HepG2 (cell line): ENCODE data around the gene ZNF561. TPM values are rescaled to one million over a fixed set of nuclear protein-coding genes. Genes with fewer than 3 reads are reported as not detected.

Source experiments
- ARNTL ChIP-seq: sonication (generic); formaldehyde crosslinking; IDR thresholded peaks from 2 replicates; pipeline ENCODE4 v1.4.0; 2020; ENCODE audit warnings: mild to moderate bottlenecking, missing genetic modification reagents
- CTCF ChIP-seq: sonication (generic); formaldehyde crosslinking; IDR thresholded peaks from 2 replicates; pipeline ENCODE4 v1.5.0; 2020; ENCODE audit warnings: mild to moderate bottlenecking, missing genetic modification reagents, moderate library complexity
- GABPB1 ChIP-seq: IDR thresholded peaks from 2 replicates; pipeline ENCODE4 v1.6.1; 2016; ENCODE audit warnings: mild to moderate bottlenecking, missing genetic modification reagents, moderate library complexity, missing compliant biosample characterization
- MED1 ChIP-seq: sonication (generic); formaldehyde crosslinking; IDR thresholded peaks from 2 replicates; pipeline ENCODE4 v1.4.0; 2020; ENCODE audit warnings: missing genetic modification reagents
- NFATC3 ChIP-seq: sonication (generic); formaldehyde crosslinking; IDR thresholded peaks from 2 replicates; pipeline ENCODE4 v1.5.1; 2020; ENCODE audit warnings: mild to moderate bottlenecking, missing genetic modification reagents
- NFIC ChIP-seq: IDR thresholded peaks from 2 replicates; pipeline ENCODE4 v1.6.1; 2012; ENCODE audit warnings: mild to moderate bottlenecking, low read length, inconsistent platforms
- NPAS2 ChIP-seq: sonication (generic); formaldehyde crosslinking; IDR thresholded peaks from 2 replicates; pipeline ENCODE4 v1.8.0; 2022; ENCODE audit warnings: mild to moderate bottlenecking, missing genetic modification reagents, borderline replicate concordance
- PLSCR1 ChIP-seq: sonication (generic); formaldehyde crosslinking; IDR thresholded peaks from 2 replicates; pipeline ENCODE4 v1.5.0; 2020; ENCODE audit warnings: missing genetic modification reagents, mild to moderate bottlenecking, borderline replicate concordance
- POGK ChIP-seq: sonication (generic); formaldehyde crosslinking; conservative IDR thresholded peaks from 2 replicates; pipeline ENCODE4 v1.8.0; 2022; ENCODE audit warnings: mild to moderate bottlenecking, moderate library complexity, missing genetic modification reagents
- TCF7 ChIP-seq: sonication (generic); IDR thresholded peaks from 2 replicates; pipeline ENCODE4 v1.6.1; 2016; ENCODE audit warnings: antibody characterized with exemption, low read depth
- ZBTB39 ChIP-seq: sonication (generic); formaldehyde crosslinking; IDR thresholded peaks from 2 replicates; pipeline ENCODE4 v1.5.0; 2020; ENCODE audit warnings: missing genetic modification reagents
- ZNF225 ChIP-seq: sonication (generic); formaldehyde crosslinking; IDR thresholded peaks from 2 replicates; pipeline ENCODE4 v1.4.0; 2020; ENCODE audit warnings: mild to moderate bottlenecking, missing genetic modification reagents
- ZNF263 ChIP-seq: sonication (generic); formaldehyde crosslinking; IDR thresholded peaks from 2 replicates; pipeline ENCODE4 v1.4.0; 2020; ENCODE audit warnings: missing genetic modification reagents
- ZNF879 ChIP-seq: sonication (generic); formaldehyde crosslinking; IDR thresholded peaks from 2 replicates; pipeline ENCODE4 v1.8.1; 2023; ENCODE audit warnings: missing genetic modification reagents
- polyA plus RNA-seq, 8 experiments: library from polyadenylated mRNA; depleted of rRNA in 3 of 8; stranded (reverse) in 7 of 8; unstranded in 1 of 8; fragments of >200 nt; fragmentation: Illumina TruSeq in 4 of 8; extraction: Trizol in 4 of 8; gene quantifications; 2 replicates each; pipeline versions ENCODE4 v1.2.1 to v1.2.3, GENCODE V29; 2011 to 2016; ENCODE audit warnings: low read depth in 4 of 8, missing spikeins in 1 of 8, mixed read lengths in 1 of 8; ENCODE audit not compliant: insufficient read depth in 1 of 8
- total RNA-seq, 5 experiments: library from RNA; depleted of rRNA; stranded (reverse); fragments of >200 nt; fragmentation: Illumina TruSeq; extraction: Trizol; gene quantifications; 2 replicates each; pipeline ENCODE4 v1.2.3, GENCODE V29; 2016; ENCODE audit warnings: low read depth in 1 of 5
- TF ChIP-seq, protein P1 (sequence below): sonication (generic); formaldehyde crosslinking; IDR thresholded peaks from 2 replicates; pipeline ENCODE4 v1.5.1; 2020; ENCODE audit warnings: missing genetic modification reagents, mild to moderate bottlenecking, borderline replicate concordance
- TF ChIP-seq, protein P2 (sequence below): sonication (generic); formaldehyde crosslinking; IDR thresholded peaks from 2 replicates; pipeline ENCODE4 v1.5.0; 2020; ENCODE audit warnings: mild to moderate bottlenecking, missing genetic modification reagents, borderline replicate concordance

The ZNF561 gene
- total and polyA plus RNA-seq, 2 of the 13 experiments (the other 11 are each of a cell fraction or from before 2014, with no cell fraction given): 19.8 to 35.1 TPM

DNA sequence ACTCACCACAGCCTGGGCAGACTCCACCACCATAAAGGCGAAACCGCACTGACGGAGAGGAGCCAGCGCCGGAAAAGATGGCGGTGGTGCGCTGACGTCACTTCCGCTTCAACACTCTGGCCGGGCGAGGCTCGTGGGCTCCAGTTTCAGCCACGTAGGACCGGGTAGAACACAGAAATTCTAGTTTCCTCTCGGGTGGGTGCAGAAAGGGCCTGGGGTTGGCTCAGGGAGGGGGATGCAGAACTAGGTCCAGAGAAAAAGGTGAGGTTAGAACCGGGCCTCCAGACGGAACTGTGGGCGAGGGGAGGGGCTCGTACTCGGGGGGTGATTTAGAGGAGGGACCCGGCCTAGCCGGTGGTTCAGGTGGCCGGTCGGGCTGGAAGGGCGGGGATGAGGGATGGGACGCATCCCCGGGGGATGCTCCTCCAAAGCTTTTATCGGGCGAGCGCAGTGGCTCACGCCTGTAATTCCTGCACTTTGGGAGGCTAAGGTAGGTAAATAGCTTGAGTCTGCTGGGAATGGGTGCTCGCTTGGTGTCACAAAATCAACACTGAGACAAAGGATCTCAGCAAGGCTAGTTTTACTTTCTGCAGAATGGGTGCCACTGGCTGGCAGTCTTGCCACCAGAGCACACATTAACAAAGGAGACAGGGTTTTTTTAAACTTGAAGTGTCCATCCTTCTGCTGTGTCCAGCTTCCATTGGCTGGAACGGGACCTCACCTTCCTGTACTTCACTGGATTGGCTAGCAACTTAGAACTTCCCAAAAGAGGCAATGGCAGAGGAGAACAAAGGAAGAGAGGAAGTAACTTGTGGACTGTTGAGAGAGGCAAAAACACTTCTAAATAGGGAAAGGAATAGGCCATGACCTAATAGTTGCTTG, at the start of gene ZNF561 (continued):
- TF ChIP-seq, protein P1, sequence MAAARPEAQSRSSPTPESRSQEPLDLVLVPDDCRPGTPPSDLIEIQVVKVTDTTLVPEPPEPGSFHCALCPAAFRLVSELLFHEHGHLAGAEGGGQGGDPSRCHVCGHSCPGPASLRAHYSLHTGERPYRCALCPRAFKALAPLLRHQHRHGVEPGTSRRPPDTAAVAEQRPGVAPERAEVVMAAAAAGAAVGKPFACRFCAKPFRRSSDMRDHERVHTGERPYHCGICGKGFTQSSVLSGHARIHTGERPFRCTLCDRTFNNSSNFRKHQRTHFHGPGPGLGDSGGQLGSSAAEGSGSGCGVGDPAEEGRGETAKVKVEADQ (CRISPR knock-in tag): peak; percentile 58; the same call in 1 of the 2 replicates
- no peak for TF ChIP-seq ZBTB39
- peak; percentile 14 for TF ChIP-seq CTCF (CRISPR knock-in tag)
- no peak for TF ChIP-seq NFIC
- TF ChIP-seq GABPB1 (CRISPR knock-in tag): peak; percentile 97
- TF ChIP-seq, protein P2, sequence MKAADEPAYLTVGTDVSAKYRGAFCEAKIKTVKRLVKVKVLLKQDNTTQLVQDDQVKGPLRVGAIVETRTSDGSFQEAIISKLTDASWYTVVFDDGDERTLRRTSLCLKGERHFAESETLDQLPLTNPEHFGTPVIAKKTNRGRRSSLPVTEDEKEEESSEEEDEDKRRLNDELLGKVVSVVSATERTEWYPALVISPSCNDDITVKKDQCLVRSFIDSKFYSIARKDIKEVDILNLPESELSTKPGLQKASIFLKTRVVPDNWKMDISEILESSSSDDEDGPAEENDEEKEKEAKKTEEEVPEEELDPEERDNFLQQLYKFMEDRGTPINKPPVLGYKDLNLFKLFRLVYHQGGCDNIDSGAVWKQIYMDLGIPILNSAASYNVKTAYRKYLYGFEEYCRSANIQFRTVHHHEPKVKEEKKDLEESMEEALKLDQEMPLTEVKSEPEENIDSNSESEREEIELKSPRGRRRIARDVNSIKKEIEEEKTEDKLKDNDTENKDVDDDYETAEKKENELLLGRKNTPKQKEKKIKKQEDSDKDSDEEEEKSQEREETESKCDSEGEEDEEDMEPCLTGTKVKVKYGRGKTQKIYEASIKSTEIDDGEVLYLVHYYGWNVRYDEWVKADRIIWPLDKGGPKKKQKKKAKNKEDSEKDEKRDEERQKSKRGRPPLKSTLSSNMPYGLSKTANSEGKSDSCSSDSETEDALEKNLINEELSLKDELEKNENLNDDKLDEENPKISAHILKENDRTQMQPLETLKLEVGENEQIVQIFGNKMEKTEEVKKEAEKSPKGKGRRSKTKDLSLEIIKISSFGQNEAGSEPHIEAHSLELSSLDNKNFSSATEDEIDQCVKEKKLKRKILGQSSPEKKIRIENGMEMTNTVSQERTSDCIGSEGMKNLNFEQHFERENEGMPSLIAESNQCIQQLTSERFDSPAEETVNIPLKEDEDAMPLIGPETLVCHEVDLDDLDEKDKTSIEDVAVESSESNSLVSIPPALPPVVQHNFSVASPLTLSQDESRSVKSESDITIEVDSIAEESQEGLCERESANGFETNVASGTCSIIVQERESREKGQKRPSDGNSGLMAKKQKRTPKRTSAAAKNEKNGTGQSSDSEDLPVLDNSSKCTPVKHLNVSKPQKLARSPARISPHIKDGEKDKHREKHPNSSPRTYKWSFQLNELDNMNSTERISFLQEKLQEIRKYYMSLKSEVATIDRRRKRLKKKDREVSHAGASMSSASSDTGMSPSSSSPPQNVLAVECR (CRISPR knock-in tag): peak; percentile 84
- no peak for TF ChIP-seq NFATC3
- TF ChIP-seq ZNF225 (CRISPR knock-in tag): 0 out of 2 replicates have a peak, but pooled peaks have one; percentile 68
- TF ChIP-seq ZNF263 (CRISPR knock-in tag): peak; percentile 97
- TF ChIP-seq ARNTL: 0 out of 2 replicates have a peak, but pooled peaks have one; percentile 47
- no peak for TF ChIP-seq ZNF879
- no peak for TF ChIP-seq PLSCR1 (CRISPR knock-in tag)
- TF ChIP-seq NPAS2: no peak
- TF ChIP-seq TCF7: no peak
- peak; percentile 43 for TF ChIP-seq MED1 (CRISPR knock-in tag)
- peak; percentile 63; the same call in 1 of the 2 replicates for TF ChIP-seq POGK (CRISPR knock-in tag)
